ENCODE measurements around the gene PIK3R6. TPM values are rescaled to one million over a fixed set of nuclear protein-coding genes. Genes with fewer than 3 reads are reported as not detected.

PIK3R6 gene
- polyA plus RNA-seq, 1 of the 3 experiments (the other 2 are of a cell fraction): 0.03 TPM

GRCh38 chr17:8776248-8776647, 91.2 kb downstream of the PIK3R6 start (continued):
- TF ChIP-seq, protein P1, sequence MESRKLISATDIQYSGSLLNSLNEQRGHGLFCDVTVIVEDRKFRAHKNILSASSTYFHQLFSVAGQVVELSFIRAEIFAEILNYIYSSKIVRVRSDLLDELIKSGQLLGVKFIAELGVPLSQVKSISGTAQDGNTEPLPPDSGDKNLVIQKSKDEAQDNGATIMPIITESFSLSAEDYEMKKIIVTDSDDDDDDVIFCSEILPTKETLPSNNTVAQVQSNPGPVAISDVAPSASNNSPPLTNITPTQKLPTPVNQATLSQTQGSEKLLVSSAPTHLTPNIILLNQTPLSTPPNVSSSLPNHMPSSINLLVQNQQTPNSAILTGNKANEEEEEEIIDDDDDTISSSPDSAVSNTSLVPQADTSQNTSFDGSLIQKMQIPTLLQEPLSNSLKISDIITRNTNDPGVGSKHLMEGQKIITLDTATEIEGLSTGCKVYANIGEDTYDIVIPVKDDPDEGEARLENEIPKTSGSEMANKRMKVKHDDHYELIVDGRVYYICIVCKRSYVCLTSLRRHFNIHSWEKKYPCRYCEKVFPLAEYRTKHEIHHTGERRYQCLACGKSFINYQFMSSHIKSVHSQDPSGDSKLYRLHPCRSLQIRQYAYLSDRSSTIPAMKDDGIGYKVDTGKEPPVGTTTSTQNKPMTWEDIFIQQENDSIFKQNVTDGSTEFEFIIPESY (IDR thresholded peaks at IDR 0.05; ENCODE audit: borderline replicate concordance, low read depth): no peak
- TF ChIP-seq JUND (IDR thresholded peaks at IDR 0.05) (no peak), FOSL2 (IDR thresholded peaks at IDR 0.05; ENCODE audit: borderline replicate concordance, low read depth) (no peak), GABPA (IDR thresholded peaks at IDR 0.05; ENCODE audit: low read depth) (no peak), POLR2AphosphoS5 (IDR thresholded peaks at IDR 0.05; ENCODE audit: low read depth, low read length) (no peak)

DNA sequence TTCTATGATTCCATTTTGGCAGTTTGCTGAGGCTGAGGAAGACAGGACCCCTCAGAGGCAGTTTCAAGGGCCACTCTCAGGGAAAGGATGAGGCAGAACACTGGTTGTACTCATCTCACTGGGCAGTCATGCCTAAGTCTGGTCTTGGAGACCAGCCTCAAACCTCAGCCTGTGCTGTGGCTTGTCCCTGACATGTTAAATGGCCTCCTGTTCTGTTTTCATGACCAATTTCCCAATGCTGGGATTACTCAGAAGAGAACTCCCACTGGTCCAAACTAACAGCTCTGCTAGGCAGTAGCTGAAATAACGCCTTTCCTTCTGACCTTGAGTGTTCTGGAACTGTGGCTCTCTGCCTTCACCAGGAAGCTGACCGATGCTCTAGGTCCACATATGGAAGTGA, 100.7 kb downstream of the PIK3R6 start:
- WGBS (ENCODE audit: low lambda C conversion rate): 22% methylated on average over 2 of the region's 2 CpGs
- Histone ChIP-seq H3K9ac (no peak overlapping the region), H3K4me2 (no peak overlapping the region), H3K27ac (ENCODE audit: low read depth in 2 of 2, low read length in 1 of 2) (no peak overlapping the region), H3K36me3 (replicated peaks in 1 of 2; ENCODE audit: control insufficient read depth in 1 of 2, insufficient read depth in 2 of 2, low read length in 1 of 2) (no peaks in the 10 kb centered on the region), H3K9me2 (no peaks in the 10 kb centered on the region), H3K4me1 (ENCODE audit: control insufficient read depth in 1 of 2, insufficient read depth in 2 of 2, low read depth in 1 of 2, low read length in 1 of 2) (no peaks in the 10 kb centered on the region), H3K27me3 (ENCODE audit: insufficient read depth) (peaks cover 19% of the 10 kb centered on the region; the same call in 1 of the 2 replicates), H4K20me1 (ENCODE audit: insufficient read depth) (no peaks in the 10 kb centered on the region), H3K79me2 (ENCODE audit: insufficient read depth) (no peaks in the 10 kb centered on the region), H3K4me3 (ENCODE audit: low read depth in 2 of 2, low read length in 1 of 2) (no peak overlapping the region), H2AFZ (ENCODE audit: low read depth) (no peak overlapping the region), H3F3A (replicated peaks; ENCODE audit: insufficient read depth) (no peaks in the 10 kb centered on the region), H3K9me3 (no peaks in the 10 kb centered on the region)
- ChIA-PET POLR2A (no interaction called here), CTCF (interaction anchor here (0.8 to 1.7 kb wide), 3 partner anchors 16 to 21 kb away, joined by 3 to 8 read pairs (median 5); no protein-coding TSS in a partner anchor)
- TF ChIP-seq RFX5 (IDR thresholded peaks at IDR 0.05; ENCODE audit: low read length): no peak
- TF ChIP-seq SIN3A (IDR thresholded peaks at IDR 0.05; ENCODE audit: borderline replicate concordance, low read depth, low read length): no peak
- TF ChIP-seq MXI1 (IDR thresholded peaks at IDR 0.05; ENCODE audit: low read depth, low read length): no peak
- TF ChIP-seq ELF1 (IDR thresholded peaks at IDR 0.05): no peak
- TF ChIP-seq, protein P1 (IDR thresholded peaks at IDR 0.05; ENCODE audit: borderline replicate concordance, low read depth): no peak
- TF ChIP-seq POLR2AphosphoS5 (IDR thresholded peaks at IDR 0.05; ENCODE audit: low read depth, low read length): no peak
- no peak for TF ChIP-seq RCOR1 (IDR thresholded peaks at IDR 0.05; ENCODE audit: low read length)
- no peak for TF ChIP-seq MEF2A (IDR thresholded peaks at IDR 0.05; ENCODE audit: borderline replicate concordance, low read depth)
- no peak for TF ChIP-seq TCF12 (IDR thresholded peaks at IDR 0.05)
- TF ChIP-seq MAX (IDR thresholded peaks at IDR 0.05; ENCODE audit: low read depth): no peak
- no peak for DNase-seq
